Gastroesophageal sphincter (tissue), 3 donors: ENCODE data around the gene ACACB.

Experiments
- CTCF ChIP-seq, 4 experiments: fragments of 200-600 bp in 2 of 4; fragments of 450-650 bp in 2 of 4; sonication (generic) in 1 of 4; IDR thresholded peaks; one replicate each; pipeline ENCODE4 v1.5.1; 2017 to 2019; ENCODE audit warnings: antibody characterized with exemption in 4 of 4, mild to moderate bottlenecking in 2 of 4, moderate library complexity in 2 of 4
- EP300 ChIP-seq: sonication (generic); formaldehyde crosslinking; IDR thresholded peaks from one replicate; pipeline ENCODE4 v1.6.1; 2017; ENCODE audit warnings: antibody characterized with exemption, mild to moderate bottlenecking

GRCh38 chr12:109185441-109185840 is 69.1 kb downstream of the ACACB start:
- TF ChIP-seq EP300 (no peak), CTCF (IDR thresholded peaks at IDR 0.05) (no peak)
